Measurements from ENCODE around the gene ARV1.
"Not testable (repeated sequence)": the region's sequence is repeated elsewhere in the genome, so short reads cannot be mapped to it uniquely, and the experiment has no call there.

ARV1 gene

GRCh38 chr1:231041719-231042261 is 62.9 kb downstream of the ARV1 start:
- no peak for DNase-seq (ENCODE audit: low read depth in 2 of 2)

DNA sequence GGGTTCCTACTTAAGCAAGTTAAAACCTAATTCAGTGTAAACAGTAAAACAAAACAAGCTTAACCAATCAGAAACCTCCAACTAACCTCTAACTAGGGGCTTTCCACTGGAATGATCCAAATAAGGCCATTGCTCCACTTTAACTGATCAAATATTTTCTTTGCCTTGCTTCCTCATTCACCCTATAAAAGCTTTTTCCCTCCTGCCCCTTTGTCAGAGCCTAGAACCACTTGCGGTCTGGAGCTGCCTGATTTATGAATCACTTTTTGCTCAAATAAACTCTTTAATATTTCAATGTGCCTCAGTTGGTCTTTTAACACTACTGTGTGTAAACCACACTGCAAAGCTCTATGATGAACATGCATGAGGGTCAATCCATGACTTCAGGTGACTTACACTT is 65.7 kb downstream of the ARV1 start:
- no peak for DNase-seq (ENCODE audit: low read depth in 2 of 2)

GRCh38 chr1:231045286-231045685 is 66.4 kb downstream of the ARV1 start:
- DNase-seq (ENCODE audit: low read depth in 2 of 2), result no peak

DNA sequence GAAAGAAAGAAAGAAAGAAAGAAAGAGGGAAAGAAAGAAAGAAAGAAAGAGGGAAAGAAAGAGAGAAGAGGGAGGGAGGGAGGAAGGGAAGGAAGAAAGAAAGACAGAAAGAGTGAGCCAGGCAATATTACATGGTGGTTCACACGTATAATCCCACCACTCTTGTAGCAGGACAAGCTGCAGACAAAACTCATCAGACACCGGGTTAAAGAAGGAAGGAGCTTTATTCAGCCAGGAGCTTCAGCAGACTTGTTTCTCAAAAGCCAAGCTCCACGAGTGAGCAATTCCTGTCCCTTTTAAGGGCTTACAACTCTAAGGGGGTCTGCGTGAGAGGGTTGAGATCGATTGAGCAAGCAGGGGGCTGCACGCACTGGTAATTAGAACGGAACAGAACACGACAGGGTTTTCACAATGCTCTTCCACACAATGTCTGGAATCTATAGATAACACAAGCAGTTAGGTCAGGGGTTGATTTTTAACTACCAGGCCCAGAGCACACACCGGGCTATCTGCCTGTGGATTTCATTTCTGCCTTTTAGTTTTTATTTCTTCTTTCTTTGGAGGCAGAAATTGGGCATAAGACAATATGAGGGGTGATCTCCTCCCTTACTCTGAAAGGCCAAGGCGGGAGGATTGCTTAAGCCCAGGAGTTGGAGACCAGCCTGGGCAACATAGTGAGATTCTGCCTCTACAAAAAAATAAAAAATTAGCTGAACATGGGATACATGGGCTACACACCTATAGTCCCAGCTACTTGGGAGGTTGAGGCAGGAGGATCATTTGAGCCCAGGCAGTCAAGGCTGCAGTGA is 67.2 kb downstream of the ARV1 start:
- not testable (repeated sequence) for DNase-seq (ENCODE audit: low read depth in 2 of 2)

GRCh38 chr1:231046730-231047395 is 68.0 kb downstream of the ARV1 start:
- DNase-seq (ENCODE audit: low read depth in 2 of 2), result no peak

DNA sequence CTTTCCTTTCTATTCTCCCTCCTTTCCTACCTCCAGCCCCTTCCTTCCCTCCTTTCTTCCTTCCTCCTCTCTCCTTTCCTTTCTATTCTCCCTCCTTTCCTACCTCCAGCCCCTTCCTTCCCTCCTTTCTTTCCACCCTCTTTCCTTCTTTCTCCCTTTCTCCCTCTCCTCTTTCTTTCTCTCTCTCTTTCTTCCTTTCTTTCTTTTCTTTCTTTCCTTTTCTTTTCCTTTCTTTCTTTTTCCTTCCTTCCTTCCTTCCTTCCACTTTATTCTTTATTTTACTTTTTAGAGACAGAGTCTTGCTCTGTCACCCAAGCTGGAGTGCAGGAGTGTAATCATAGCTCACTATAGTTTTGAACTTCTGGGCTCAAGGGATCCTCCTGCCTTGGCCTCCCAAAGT is 68.6 kb downstream of the ARV1 start:
- DNase-seq (ENCODE audit: low read depth in 2 of 2), result not testable (repeated sequence)

GRCh38 chr1:231048419-231048818 is 69.5 kb downstream of the ARV1 start:
- DNase-seq (ENCODE audit: low read depth in 2 of 2), result not testable (repeated sequence)

- no peak for DNase-seq (ENCODE audit: low read depth in 2 of 2)
Observed at GRCh38 chr1:231049121-231049979, 70.5 kb downstream of the ARV1 start.
